CD4-positive, alpha-beta T cell treated with Interleukin-17A for 1 hour (primary cell): ENCODE results near the gene APOL3.
A peak's percentile ranks its signal among the peaks of the same experiment; 100 is the strongest.
"Not testable (repeated sequence)": the region's sequence is repeated elsewhere in the genome, so short reads cannot be mapped to it uniquely, and the experiment has no call there.

Experiments
- DNase-seq: peaks from one replicate; pipeline ENCODE4 v3.0.0-alpha.2; 2020

APOL3 gene

DNA sequence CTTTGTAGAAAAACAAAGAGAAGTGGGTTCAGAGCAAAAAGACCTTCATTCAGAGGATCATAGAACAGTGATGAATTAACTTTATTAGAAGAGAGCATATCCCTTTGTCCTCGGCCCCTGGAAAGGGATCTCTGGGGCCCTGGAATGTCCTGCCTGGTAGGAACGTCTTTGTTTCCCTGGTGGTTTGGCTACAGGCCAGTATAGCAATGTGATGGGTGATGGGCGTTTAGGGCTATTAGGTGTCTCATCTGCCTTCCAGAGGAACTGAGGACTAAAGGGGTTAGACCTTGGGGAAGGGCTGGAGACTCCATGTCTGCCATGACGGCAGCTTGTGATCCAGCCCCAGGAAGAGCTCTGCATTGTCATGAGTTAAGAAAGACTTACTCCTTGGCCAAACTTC, 32.0 kb upstream of the APOL3 start:
- DNase-seq, result no peak

- DNase-seq, result no peak
Measured at GRCh38 chr22:36191106-36191836, 30.7 kb upstream of the APOL3 start.

- not testable (repeated sequence) for DNase-seq
Measured at GRCh38 chr22:36187862-36188261, 27.3 kb upstream of the APOL3 start.

DNA sequence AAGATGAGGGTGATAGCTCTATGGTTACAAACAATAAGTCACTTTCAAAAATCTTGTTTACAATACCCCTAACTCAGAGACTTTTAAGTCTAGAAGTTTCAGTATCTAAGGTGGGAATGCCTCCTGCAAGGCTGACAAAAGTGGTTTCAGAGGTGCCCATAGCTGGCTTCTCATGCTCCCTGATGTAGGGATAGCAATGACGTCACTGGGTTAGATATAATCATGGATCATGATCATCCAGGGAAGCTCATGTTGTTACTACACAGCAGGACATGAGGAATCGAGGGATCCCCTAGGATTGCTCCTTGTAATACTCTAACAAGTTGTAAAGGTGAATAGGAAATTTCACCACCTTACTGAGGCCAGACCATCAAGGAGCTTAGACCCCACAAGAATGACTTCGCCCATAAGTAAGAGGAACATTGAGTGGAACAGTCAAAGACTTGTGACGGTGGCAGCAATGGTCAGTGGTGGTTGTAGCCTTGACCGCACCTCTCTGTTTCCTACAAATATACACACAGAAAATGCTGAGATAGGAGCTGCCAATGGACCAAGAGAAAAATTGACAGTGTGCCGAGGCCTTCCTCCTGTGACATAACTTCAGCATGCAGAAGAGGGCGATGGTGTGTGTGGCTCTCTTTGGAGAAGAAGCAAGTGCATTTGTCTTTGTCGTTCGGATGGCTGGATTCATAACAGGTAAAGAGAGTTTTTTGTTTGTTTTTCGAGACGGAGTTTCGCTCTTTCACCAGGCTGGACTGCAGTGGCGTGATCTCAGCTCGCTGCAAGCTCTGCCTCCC, 25.5 kb upstream of the APOL3 start:
- DNase-seq, result no peak

DNA sequence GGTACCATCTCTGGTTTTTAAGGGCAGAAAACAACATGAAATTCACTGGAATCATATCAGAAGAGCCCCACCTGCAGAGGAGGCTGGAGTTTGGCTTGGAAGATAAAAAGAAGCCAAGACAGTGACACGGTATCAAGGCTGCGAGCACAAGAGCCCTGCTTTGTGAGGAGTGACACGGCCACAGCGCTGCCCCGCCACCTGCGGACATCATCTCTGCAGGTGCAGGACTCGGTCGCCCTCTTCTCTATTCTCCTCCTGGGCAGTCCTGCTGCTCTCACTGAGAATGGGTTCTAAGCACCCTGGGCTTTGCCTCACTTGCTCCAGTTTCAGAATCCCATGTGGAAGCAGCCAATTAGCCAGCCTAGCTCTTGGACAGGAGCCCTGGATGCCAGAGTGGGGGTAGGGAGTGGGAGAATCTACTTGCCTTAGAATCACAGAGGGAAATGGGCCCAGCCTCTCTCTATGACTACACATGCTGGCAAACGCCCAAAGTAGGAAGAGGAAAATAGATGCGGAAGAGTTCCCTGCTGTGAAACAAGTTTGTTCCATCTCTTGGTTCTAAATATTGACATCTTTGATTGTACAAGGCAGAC, 24.0 kb upstream of the APOL3 start:
- DNase-seq, result no peak

DNA sequence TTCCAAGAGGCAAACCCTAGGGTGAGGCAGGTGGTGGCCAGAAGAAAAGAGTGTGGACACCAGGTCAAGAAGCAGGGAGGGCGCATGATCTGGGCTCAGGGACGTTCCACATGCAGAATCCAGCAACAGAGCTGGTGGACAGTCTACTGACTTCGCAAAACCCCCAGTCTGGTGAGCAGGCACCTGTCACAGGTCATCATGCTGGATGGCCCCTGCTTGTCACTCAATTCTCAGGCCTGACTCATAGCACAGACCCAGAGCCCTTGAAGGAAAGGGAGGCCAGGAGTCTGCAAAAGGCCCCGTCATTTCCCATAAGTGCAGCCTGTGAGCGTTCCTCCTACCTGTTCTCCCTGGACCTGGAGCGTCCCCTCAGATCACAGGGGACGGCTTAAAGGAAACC, 22.9 kb upstream of the APOL3 start:
- DNase-seq, result no peak

DNA sequence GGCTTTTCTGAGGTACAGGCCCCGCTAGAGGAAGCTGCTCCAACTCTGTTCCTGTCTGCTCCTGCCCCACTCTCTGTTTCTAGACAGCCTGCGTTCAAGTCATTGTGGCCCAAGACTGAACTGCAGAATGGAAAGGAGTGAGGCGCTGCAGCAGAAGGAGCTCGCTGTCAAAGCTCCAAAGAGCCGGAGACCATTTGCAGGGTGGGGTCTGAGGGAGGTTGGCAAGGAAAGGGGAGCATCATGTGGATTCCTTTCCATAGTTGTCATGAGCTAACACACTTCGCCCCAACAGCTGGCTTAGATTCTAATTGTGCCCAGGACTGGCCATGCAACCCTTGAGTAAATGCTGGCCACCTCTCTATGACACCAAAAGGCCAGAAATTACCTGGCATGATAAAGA, 22.3 kb upstream of the APOL3 start:
- no peak for DNase-seq

DNA sequence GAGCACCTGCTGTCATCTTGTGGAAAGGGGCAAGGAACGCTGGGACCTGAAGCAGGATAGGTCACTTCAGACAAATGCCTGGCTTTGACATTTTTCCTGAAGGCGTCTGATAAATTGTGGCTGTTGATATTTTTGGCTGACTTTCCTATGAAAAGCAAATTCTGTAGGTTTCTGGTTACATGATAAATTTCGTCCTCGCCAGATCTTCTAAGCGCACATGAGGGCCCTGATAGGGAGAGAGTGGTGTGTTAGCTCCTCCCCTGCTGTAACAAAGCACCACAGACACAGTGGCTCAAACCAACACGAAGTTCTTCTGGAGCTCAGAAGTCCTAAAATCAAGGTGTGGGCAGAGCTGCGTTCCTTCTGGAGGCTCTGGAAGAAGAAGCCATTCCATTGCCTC, 21.5 kb upstream of the APOL3 start:
- DNase-seq, result no peak

DNA sequence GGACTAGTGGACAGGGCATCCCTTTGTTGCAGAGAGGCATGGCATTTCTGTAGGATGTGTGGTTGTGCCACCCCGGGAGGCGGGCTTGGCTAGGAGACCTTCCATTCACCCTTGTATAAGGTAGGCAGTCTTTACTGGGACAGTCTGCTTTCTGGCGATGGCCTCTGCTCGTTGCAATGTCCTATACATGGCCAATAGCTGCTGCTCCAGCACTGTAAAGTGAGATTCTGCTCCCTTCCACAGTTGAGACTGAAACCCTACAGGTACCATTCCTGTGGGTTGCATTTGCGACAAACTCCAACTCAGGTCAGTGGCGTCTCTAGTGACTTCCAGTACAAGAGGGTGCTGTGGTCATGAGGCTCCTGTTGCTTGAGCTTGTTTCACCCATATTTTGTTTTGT, 20.4 kb upstream of the APOL3 start:
- no peak for DNase-seq

DNA sequence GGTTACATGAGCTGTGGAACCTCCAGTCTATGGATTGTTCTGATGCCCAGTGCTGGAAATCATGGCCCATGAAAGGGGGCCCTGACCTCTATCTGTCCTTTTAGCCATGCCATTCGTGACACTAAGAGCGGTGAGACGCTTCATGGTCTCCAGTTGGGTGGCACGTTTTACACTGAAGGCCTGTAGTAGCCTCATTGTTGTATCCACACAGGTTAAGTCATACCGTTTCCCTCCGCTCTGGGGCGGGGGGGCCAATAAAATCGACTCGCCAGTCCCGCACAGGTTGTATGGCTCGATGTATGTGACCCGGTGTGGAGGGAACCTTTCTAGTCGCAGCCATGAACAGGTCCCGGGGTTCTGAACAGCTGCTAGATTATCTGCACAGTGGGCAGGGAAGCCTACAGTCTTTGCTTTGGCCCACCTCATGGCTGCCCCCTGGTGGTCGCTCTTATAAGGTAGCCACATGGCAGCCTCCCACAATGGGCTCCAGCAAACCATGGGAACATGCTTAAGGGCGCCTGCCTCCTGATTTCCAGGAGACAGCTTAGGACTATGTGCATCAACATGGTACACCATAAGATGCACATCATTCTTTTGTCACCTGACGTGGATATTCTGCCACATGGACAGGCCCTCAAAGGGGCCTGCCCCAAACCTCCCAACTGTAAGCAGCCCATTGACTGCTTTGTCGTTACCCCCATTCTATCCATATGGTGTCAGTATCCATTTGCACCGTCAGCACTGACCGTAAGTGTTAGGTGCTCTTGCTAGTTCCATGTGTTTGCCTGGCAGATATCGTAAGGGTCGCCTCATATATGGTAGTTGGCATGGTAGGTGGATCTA, 19.7 kb upstream of the APOL3 start:
- DNase-seq, result peak; percentile 86

GRCh38 chr22:36177160-36177559, 16.6 kb upstream of the APOL3 start:
- no peak for DNase-seq

GRCh38 chr22:36175892-36176291, 15.3 kb upstream of the APOL3 start:
- no peak for DNase-seq

DNA sequence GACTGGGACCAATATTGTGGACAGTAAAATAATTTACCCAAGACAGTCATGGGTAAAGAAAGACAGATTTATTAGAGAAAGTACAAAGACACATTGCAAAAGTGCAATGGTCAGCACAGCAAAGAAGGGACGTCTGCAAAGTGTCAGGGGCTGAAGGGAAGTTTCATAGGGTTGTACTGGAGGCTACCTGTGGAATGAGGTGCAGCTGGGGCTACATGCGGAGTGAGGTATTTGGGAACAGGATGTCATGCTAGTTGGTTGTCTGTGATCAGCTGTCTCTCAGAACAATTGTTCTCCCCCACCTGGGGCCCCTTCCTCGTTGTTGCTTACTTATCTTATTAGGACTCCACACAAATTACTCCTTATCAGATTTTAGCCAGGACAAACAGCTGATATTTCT, 11.4 kb upstream of the APOL3 start:
- no peak for DNase-seq

GRCh38 chr22:36166518-36167220, 6.1 kb upstream of the APOL3 start:
- DNase-seq, result peak; percentile 30

DNA sequence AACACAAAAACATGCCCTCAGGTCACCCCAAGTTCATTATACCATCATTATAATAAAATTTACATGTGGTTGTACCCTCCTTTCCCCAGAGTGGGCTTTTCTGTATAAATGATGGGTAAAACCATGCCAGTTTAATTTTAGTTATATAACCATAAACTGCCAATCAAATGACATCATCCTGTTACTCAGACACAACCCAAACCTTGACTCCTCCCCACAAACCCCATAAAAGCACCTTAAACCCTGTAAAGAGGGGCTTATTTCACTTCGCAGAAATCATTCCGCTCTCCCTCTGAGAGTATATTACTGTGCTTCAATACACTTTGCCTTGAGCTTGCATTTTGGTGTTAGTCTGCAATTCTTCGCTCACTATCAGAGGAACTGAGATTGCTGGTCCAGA, 5.5 kb upstream of the APOL3 start:
- DNase-seq, result peak; percentile 35

GRCh38 chr22:36165141-36165540, 4.6 kb upstream of the APOL3 start:
- no peak for DNase-seq

- DNase-seq, result peak; percentile 25
Measured at GRCh38 chr22:36164621-36165020, 4.1 kb upstream of the APOL3 start.

DNA sequence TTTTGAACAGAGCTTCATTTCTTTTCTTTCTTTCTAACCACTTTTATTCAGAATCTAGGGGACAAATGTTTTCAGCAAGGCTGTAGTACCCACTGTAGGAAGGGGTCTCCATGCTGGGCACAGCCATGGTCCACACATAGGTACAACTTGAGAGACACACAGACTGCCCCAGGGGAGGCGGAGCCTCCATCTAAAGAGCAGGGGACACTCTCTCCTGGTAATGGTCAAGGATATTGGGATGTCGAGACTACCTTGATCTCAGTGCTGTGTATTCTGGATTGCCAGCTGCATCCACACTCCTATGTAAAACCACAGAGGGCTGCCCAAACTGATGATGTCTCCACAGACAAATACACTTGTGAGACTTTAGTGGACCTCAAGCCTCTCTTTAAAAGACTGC, 2.9 kb upstream of the APOL3 start:
- no peak for DNase-seq

- DNase-seq, result peak; percentile 83
Measured at GRCh38 chr22:36162127-36163034, 1.8 kb upstream of the APOL3 start.

GRCh38 chr22:36161793-36162126, 1.2 kb upstream of the APOL3 start:
- not testable (repeated sequence) for DNase-seq
